ACC112 (cell line): Measurements from ENCODE around the gene RPL22L1.
"Not testable (repeated sequence)": the region's sequence is repeated elsewhere in the genome, so short reads cannot be mapped to it uniquely, and the experiment has no call there.

Experiments used
- H2AFZ ChIP-seq: fragments of 200-600 bp; sonication (generic); one replicate; pipeline ENCODE4 v1.6.0; 2017; ENCODE audit warnings: antibody characterized with exemption, low read length; ENCODE audit not compliant: unreplicated experiment
- H3K27ac ChIP-seq: fragments of 200-600 bp; sonication (generic); 2 replicates; pipeline ENCODE4 v1.5.1; 2014; ENCODE audit warnings: low read depth, mild to moderate bottlenecking, antibody characterized with exemption, low read length, moderate library complexity
- H3K27me3 ChIP-seq: fragments of 200-600 bp; sonication (generic); 2 replicates; pipeline ENCODE4 v1.6.1; 2014; ENCODE audit warnings: mild to moderate bottlenecking, antibody characterized with exemption, low read length, moderate library complexity, mixed read lengths; ENCODE audit not compliant: insufficient read depth
- H3K36me3 ChIP-seq: fragments of 200-600 bp; sonication (generic); 2 replicates; pipeline ENCODE4 v1.6.1; 2016; ENCODE audit warnings: mild to moderate bottlenecking, antibody characterized with exemption, low read length, moderate library complexity, mixed read lengths; ENCODE audit not compliant: insufficient read depth
- H3K4me1 ChIP-seq: fragments of 200-600 bp; sonication (generic); one replicate; pipeline ENCODE4 v1.6.1; 2016; ENCODE audit warnings: low read length, mixed read lengths; ENCODE audit not compliant: insufficient read depth, unreplicated experiment, control insufficient read depth
- H3K4me3 ChIP-seq: fragments of 200-600 bp; sonication (generic); 2 replicates; pipeline ENCODE4 v1.5.1; 2014; ENCODE audit warnings: mild to moderate bottlenecking, low read depth, low read length
- H3K79me2 ChIP-seq: fragments of 200-600 bp; sonication (generic); one replicate; pipeline ENCODE4 v1.6.0; 2016; ENCODE audit warnings: low read length; ENCODE audit not compliant: control insufficient read depth, unreplicated experiment, insufficient read depth

RPL22L1 gene

GRCh38 chr3:170878688-170879087 lies 8.7 kb upstream of the RPL22L1 start:
- H3K4me1 ChIP-seq, H3K79me2 ChIP-seq, H3K4me3 ChIP-seq, H3K27me3 ChIP-seq, H2AFZ ChIP-seq, H3K36me3 ChIP-seq, H3K27ac ChIP-seq: not testable (repeated sequence)

GRCh38 chr3:170877311-170877710 lies 7.3 kb upstream of the RPL22L1 start:
- H3K27me3 ChIP-seq, H3K4me1 ChIP-seq, H3K36me3 ChIP-seq, H3K27ac ChIP-seq, H2AFZ ChIP-seq, H3K79me2 ChIP-seq, H3K4me3 ChIP-seq: not testable (repeated sequence)

DNA sequence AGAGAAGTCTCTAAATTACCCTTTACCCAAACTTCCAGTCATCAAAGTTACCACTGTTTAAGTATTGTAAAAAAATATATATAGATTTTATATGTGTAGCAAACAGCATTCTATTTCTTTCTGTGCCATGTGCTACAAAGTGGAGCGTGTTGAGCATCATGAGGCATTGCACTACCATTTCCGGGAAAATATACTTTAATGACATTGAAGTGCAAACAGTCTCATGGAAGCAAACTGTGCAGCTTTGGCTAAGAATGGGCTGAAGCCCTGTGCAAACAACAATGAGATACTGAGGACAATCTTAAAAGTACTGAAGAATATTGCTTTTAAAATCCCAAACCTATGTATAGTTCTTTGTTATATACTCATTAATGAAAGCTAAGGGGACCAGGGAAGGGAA lies 6.5 kb upstream of the RPL22L1 start:
- no peak overlapping the region for H3K4me3 ChIP-seq
- H3K4me1 ChIP-seq, result no peaks in the 10 kb centered on the region
- no peaks in the 10 kb centered on the region for H3K79me2 ChIP-seq
- H3K27ac ChIP-seq, result no peak overlapping the region
- no peak overlapping the region for H2AFZ ChIP-seq
- H3K27me3 ChIP-seq, result no peaks in the 10 kb centered on the region
- H3K36me3 ChIP-seq, result no peaks in the 10 kb centered on the region

- Histone ChIP-seq H3K27me3 (no peaks in the 10 kb centered on the region), H3K79me2 (peaks cover 34% of the 10 kb centered on the region), H3K4me1 (peaks cover 14% of the 10 kb centered on the region), H3K36me3 (peaks cover 29% of the 10 kb centered on the region), H3K27ac (peak overlapping the region; percentile 83), H2AFZ (no peak overlapping the region), H3K4me3 (peak overlapping the region; percentile 94)
Observed at GRCh38 chr3:170869239-170869590, 780 bp downstream of the RPL22L1 start.

GRCh38 chr3:170868577-170869238 lies 1.3 kb downstream of the RPL22L1 start:
- Histone ChIP-seq H3K27ac (peak overlapping the region; percentile 83; the same call in 1 of the 2 replicates), H3K79me2 (peaks cover 34% of the 10 kb centered on the region), H3K4me3 (peak overlapping the region; percentile 94), H3K36me3 (peaks cover 29% of the 10 kb centered on the region), H3K4me1 (peaks cover 14% of the 10 kb centered on the region), H2AFZ (no peak overlapping the region), H3K27me3 (no peaks in the 10 kb centered on the region)

GRCh38 chr3:170867143-170867937 lies 2.7 kb downstream of the RPL22L1 start:
- H3K27me3 ChIP-seq, result no peaks in the 10 kb centered on the region
- H2AFZ ChIP-seq, result no peak overlapping the region
- peaks cover 14% of the 10 kb centered on the region for H3K4me1 ChIP-seq
- H3K27ac ChIP-seq, result peak overlapping the region; percentile 1
- peak overlapping the region; percentile 94 for H3K4me3 ChIP-seq
- peaks cover 34% of the 10 kb centered on the region for H3K79me2 ChIP-seq
- H3K36me3 ChIP-seq, result peaks cover 29% of the 10 kb centered on the region

DNA sequence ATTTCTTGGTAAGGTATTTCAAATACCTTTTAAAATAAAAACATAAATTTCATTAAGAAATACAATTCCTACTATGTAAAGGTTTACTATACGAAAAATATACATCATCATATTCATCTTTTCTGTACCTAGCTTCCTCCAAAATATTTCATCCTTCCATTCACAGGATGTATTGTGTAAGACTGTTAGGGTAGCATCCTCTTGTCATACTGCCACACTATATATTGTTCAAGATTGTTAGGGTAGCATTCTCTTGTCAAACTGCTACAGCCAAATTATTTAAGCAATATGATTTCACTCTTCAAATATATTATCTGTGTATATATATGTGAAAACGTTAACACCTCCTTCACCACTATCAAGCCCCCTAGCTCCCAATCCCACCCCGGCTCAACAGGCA lies 3.5 kb downstream of the RPL22L1 start:
- Histone ChIP-seq H3K36me3 (peaks cover 29% of the 10 kb centered on the region), H3K27ac (no peak overlapping the region)

GRCh38 chr3:170865209-170866094 lies 4.5 kb downstream of the RPL22L1 start:
- no peaks in the 10 kb centered on the region for H3K27me3 ChIP-seq
- peaks cover 30% of the 10 kb centered on the region for H3K79me2 ChIP-seq
- H3K4me1 ChIP-seq, result peaks cover 14% of the 10 kb centered on the region
- H3K36me3 ChIP-seq, result peaks cover 29% of the 10 kb centered on the region
- no peak overlapping the region for H3K27ac ChIP-seq
- H3K4me3 ChIP-seq, result no peak overlapping the region
- no peak overlapping the region for H2AFZ ChIP-seq

More for the DNA sequence above, 3.5 kb downstream of the RPL22L1 start:
- Histone ChIP-seq H3K79me2 (peaks cover 34% of the 10 kb centered on the region), H3K4me3 (peak overlapping the region; percentile 94; the same call in 1 of the 2 replicates), H2AFZ (no peak overlapping the region), H3K4me1 (peaks cover 14% of the 10 kb centered on the region), H3K27me3 (no peaks in the 10 kb centered on the region)

GRCh38 chr3:170864525-170865208 lies 5.3 kb downstream of the RPL22L1 start:
- Histone ChIP-seq H3K4me3 (no peak overlapping the region), H3K36me3 (peaks cover 29% of the 10 kb centered on the region), H3K4me1 (peaks cover 14% of the 10 kb centered on the region), H3K79me2 (peaks cover 24% of the 10 kb centered on the region), H3K27me3 (no peaks in the 10 kb centered on the region), H3K27ac (no peak overlapping the region), H2AFZ (no peak overlapping the region)

- H2AFZ ChIP-seq, result no peak overlapping the region
- H3K4me1 ChIP-seq, result peaks cover 14% of the 10 kb centered on the region
- no peaks in the 10 kb centered on the region for H3K27me3 ChIP-seq
- peaks cover 24% of the 10 kb centered on the region for H3K36me3 ChIP-seq
- no peak overlapping the region for H3K4me3 ChIP-seq
- H3K27ac ChIP-seq, result no peak overlapping the region
- H3K79me2 ChIP-seq, result peaks cover 15% of the 10 kb centered on the region
Observed at GRCh38 chr3:170863816-170864215, 6.2 kb downstream of the RPL22L1 start.
